Endothelial cell (in vitro differentiated cells): ENCODE measurements around the gene DPH1. TPM values are rescaled to one million over a fixed set of nuclear protein-coding genes. Genes with fewer than 3 reads are reported as not detected.

Experiments
- DNase-seq: peaks from one replicate; pipeline ENCODE4 v3.0.0; 2021; ENCODE audit warnings: low spot score
- H3K27ac Mint-ChIP-seq: one replicate; pipeline ENCODE4 v1.8.0; 2021; ENCODE audit warnings: mixed read lengths, inconsistent platforms; ENCODE audit not compliant: unreplicated experiment
- H3K27me3 Mint-ChIP-seq: one replicate; pipeline ENCODE4 v1.8.0; 2021; ENCODE audit warnings: mild to moderate bottlenecking, moderate library complexity, mixed read lengths, inconsistent platforms; ENCODE audit not compliant: unreplicated experiment
- H3K36me3 Mint-ChIP-seq: one replicate; pipeline ENCODE4 v1.8.0; 2021; ENCODE audit warnings: mild to moderate bottlenecking, low read depth, mixed read lengths, inconsistent platforms; ENCODE audit not compliant: unreplicated experiment
- H3K4me1 Mint-ChIP-seq: one replicate; pipeline ENCODE4 v1.8.0; 2021; ENCODE audit warnings: mild to moderate bottlenecking, mixed read lengths, inconsistent platforms; ENCODE audit not compliant: unreplicated experiment
- H3K4me3 Mint-ChIP-seq: one replicate; pipeline ENCODE4 v1.8.0; 2021; ENCODE audit warnings: mild to moderate bottlenecking, mixed read lengths, inconsistent platforms; ENCODE audit not compliant: unreplicated experiment
- H3K9me3 Mint-ChIP-seq: one replicate; pipeline ENCODE4 v1.8.0; 2021; ENCODE audit warnings: mixed read lengths, inconsistent platforms; ENCODE audit not compliant: unreplicated experiment
- CTCF ChIP-seq: fragments of 200-600 bp; sonication (generic); IDR thresholded peaks from one replicate; pipeline ENCODE4 v1.5.0; 2021; ENCODE audit warnings: antibody characterized with exemption; ENCODE audit not compliant: unreplicated experiment
- total RNA-seq: library from RNA; stranded (reverse); fragmentation: NEBNext Ultra II Directional; extraction: Animal tissue kit (Norgen Biotek cat#: 25700); gene quantifications from one replicate; pipeline ENCODE4 v1.2.1, GENCODE V29; 2021; ENCODE audit not compliant: unreplicated experiment

Gene DPH1
- total RNA-seq, 1 donor from 2014 or later = 27.1 TPM

- no peak overlapping the region for H3K27ac Mint-ChIP-seq
- peaks cover 19% of the 10 kb centered on the region for H3K27me3 Mint-ChIP-seq
- no peak for TF ChIP-seq CTCF
- peaks cover 6% of the 10 kb centered on the region for H3K36me3 Mint-ChIP-seq
- no peaks in the 10 kb centered on the region for H3K4me1 Mint-ChIP-seq
- no peaks in the 10 kb centered on the region for H3K9me3 Mint-ChIP-seq
- H3K4me3 Mint-ChIP-seq = no peak overlapping the region
- no peak for DNase-seq
Observed at GRCh38 chr17:2013994-2014317, 16.0 kb upstream of the DPH1 start.

GRCh38 chr17:2015314-2015713 is 14.6 kb upstream of the DPH1 start:
- Mint-ChIP-seq H3K4me1 (peaks cover 8% of the 10 kb centered on the region), H3K27me3 (peaks cover 25% of the 10 kb centered on the region), H3K9me3 (no peaks in the 10 kb centered on the region), H3K27ac (no peak overlapping the region), H3K36me3 (peaks cover 6% of the 10 kb centered on the region), H3K4me3 (no peak overlapping the region)
- DNase-seq = no peak
- TF ChIP-seq CTCF = no peak

GRCh38 chr17:2016494-2016893 is 13.5 kb upstream of the DPH1 start:
- H3K27me3 Mint-ChIP-seq = peaks cover 27% of the 10 kb centered on the region
- H3K4me1 Mint-ChIP-seq = peaks cover 12% of the 10 kb centered on the region
- peaks cover 6% of the 10 kb centered on the region for H3K36me3 Mint-ChIP-seq
- no peaks in the 10 kb centered on the region for H3K9me3 Mint-ChIP-seq
- TF ChIP-seq CTCF = no peak
- H3K4me3 Mint-ChIP-seq = no peak overlapping the region
- no peak overlapping the region for H3K27ac Mint-ChIP-seq
- no peak for DNase-seq

GRCh38 chr17:2017274-2017941 is 12.5 kb upstream of the DPH1 start:
- H3K9me3 Mint-ChIP-seq = no peaks in the 10 kb centered on the region
- peaks cover 12% of the 10 kb centered on the region for H3K4me1 Mint-ChIP-seq
- TF ChIP-seq CTCF = no peak
- DNase-seq = no peak
- H3K27me3 Mint-ChIP-seq = peaks cover 27% of the 10 kb centered on the region
- H3K4me3 Mint-ChIP-seq = no peak overlapping the region
- peaks cover 6% of the 10 kb centered on the region for H3K36me3 Mint-ChIP-seq
- no peak overlapping the region for H3K27ac Mint-ChIP-seq

GRCh38 chr17:2018716-2019510 is 11.0 kb upstream of the DPH1 start:
- peaks cover 12% of the 10 kb centered on the region for H3K4me1 Mint-ChIP-seq
- H3K27me3 Mint-ChIP-seq = peaks cover 32% of the 10 kb centered on the region
- peaks cover 4% of the 10 kb centered on the region for H3K36me3 Mint-ChIP-seq
- DNase-seq = no peak
- no peak overlapping the region for H3K27ac Mint-ChIP-seq
- no peaks in the 10 kb centered on the region for H3K9me3 Mint-ChIP-seq
- H3K4me3 Mint-ChIP-seq = no peak overlapping the region
- TF ChIP-seq CTCF = no peak
